NCI-H2081 (cell line): ENCODE results near the gene SPEF2.

Source experiments
- DNase-seq, 2 experiments: peaks; one replicate each; lab custom pipeline; 2025; lab: John Stamatoyannopoulos, UW

The SPEF2 gene

DNA sequence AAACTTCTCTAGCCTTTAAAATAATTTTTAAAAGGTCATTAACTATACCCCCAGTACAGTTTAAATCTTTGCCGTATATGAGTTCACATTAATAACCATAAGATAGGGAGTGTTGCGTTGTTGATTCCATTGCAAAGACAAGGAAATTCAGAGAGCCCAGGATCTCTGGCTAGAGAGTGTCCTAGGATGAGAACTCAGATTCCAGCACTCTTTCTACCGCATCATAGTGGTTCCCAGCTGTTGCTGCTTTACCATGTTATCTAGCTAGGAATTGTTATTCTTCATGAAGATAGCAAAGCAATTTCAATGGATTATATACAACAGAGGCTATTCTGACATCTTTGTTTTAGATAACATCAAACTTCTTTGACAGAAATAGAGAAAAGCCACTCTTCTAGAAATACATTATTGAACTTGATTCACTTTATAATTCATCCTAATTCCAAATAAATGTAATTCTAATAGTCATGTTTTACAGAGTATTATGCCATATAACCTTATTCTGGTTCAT is 160.7 kb downstream of the SPEF2 start:
- DNase-seq: no peak

- no peak for DNase-seq
Observed at GRCh38 chr5:35780236-35780635, 162.6 kb downstream of the SPEF2 start.

DNA sequence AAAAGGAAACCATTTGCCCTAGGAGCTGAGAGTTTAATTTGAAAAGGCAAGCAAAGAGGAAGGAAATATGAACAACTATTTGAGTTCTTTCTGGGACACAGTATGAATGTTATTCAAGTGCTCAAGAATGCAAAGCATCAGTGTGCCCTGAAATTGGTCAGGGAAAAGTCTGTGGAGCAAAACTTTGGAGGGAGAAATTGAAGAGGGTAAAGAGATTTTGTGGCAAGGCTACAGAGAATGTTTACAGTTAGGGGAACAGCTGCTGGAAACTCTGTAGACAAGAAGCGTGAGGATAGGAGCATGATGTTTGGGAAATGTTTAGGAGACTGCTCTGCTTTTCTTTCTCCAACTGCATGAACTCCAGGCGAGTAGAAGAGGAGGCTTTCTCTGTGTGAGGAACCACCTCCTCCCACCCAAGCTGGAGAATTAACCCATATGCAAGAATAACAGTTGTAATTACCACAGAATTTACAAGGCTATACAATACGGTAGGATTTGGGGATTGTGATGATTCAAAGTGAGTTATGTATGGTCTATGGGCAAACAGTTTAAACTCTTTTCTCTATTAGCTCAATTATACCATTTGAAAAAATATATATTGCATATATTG is 163.6 kb downstream of the SPEF2 start:
- no peak for DNase-seq

- no peak for DNase-seq
Observed at GRCh38 chr5:35783551-35783950, 165.9 kb downstream of the SPEF2 start.

DNA sequence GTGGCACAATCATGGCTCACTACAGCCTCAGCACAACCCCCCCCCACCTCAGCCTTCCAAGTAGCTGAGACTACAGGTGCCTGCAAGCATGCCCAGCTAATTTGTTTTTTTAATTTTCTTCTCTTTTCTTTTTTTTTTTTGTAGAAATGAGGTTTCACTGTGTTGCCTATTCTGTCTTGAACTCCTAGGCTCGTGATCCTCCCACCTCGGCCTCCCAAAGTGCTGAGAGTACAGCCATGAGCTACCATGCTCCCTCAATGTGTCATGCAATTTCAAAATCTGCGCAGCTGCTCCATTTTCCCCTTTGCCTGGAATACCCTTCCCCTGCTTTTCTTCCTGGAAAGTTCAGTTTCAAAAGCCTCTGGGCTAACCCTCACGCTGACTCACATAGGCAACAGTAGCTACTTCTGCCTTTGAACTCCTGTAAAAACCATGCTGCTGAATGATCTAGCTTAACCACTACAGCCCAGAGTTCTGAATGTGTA is 168.0 kb downstream of the SPEF2 start:
- DNase-seq: no peak

DNA sequence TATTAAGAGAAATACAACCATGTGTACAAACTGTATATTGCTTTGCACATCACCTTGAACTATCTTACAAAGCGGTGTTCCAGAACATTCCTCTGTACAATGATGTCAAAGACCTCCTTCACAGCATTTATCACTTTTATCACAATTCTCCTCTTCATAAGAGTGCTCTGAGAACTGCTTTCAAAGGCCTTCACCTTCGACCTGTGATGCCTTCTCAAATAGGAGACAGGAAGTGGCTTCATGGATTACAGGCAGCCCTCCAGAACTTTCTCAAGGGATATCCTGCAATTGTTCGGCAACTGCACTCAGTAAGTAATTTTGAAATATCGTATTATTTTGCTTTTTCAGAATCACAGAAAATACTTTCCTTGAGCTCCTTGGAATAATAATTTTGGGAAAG is 171.1 kb downstream of the SPEF2 start:
- no peak for DNase-seq

DNA sequence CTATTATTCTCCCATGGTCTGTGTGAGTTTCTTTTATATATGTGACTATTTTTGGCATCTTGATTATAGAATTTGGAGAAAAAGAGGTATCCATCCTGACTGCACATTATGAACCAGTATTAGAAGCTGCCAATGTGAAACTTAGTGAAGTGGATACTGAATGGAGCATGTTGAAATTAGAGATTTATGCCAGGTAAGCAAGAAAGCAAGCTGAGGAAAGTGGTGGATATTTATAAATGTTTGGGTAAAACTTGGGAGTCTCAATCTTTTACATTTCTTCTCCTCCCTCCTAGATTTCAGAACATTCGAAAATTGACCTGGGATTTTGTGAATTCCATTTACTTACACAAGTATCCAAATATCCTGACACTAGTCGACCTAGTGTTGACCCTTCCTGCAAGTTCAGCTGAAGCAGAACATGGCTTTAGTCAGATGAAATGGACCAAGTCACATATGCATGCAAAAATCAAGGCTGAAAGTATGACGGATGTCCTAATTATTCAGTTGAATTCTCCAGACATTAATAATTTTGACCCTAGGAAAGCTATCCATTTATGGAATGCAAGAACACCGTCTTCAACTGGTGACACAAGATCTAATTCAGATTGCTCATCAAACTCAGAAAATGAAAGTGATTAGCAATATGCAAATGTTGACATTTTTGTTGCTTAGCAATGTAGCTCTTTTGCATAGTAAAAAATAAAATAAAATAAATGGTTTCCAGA is 172.2 kb downstream of the SPEF2 start:
- DNase-seq: no peak

DNA sequence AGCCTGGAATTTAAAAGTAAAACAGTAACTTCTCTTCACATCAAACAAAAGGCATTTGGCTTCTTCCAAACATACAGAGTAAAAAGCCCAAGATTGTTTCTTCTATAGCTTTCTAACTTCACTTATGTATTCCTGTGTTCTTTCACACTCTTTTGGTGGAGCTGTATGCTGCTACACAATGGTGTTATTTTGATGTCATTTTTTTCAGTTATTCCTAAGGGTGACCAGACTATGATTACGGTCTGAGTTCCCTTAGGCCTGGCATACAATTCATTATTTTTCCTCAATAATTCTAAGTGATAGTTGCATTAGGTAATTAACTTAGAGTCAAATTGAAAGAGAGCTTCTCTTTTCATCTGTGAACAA is 172.8 kb downstream of the SPEF2 start:
- DNase-seq: no peak

- DNase-seq: no peak
Observed at GRCh38 chr5:35794328-35794619, 176.6 kb downstream of the SPEF2 start.

DNA sequence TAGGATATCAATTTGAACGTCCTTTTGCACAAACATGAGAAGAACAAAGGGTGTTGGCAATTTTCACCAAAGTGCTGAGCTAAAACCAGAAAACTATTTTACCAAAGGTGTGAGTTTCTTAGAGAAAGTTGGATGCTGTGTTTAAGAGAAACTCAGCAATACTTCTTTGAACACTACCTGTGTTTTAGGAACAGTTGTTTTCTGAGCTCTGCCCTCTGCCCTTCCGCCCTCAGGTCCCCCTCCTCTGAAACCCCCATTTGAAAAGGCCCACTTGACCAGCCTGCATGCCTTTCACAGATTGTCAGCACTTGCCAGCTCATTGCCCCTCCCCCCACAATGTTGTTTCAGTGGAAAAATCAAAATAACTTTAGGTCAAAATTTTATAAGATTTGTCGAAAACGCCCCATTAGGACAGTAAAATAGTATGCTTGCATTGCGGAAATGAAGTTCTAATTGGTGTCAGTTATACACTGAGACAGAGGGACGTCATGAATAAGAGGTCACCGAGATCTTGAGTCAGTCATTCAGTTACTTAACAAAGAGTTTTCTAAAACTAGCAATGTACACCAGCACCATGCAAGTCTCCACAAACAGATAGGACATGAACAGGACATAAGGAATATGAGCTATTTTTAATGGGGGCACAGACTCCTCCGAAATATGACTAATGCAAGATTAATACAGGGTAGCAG is 177.2 kb downstream of the SPEF2 start:
- no peak for DNase-seq

- no peak for DNase-seq
Observed at GRCh38 chr5:35799181-35799580, 181.5 kb downstream of the SPEF2 start.

DNA sequence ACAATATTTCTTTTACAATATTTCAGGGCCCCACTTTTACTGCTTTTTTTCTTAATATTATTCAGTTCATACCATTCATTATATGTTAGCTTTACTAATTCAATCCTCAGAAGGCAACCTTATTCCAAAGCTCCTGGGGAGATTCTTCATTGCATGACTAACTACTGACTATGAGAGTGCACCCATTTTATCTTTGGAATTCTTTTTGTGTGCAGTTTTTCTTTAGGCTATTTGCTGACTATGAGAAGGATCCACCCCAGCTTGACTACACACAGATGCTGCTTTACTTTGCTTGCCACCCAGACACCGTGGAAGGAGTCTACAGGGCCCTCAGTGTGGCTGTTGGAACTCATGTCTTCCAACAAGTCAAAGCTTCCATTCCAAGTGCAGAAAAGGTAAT is 182.1 kb downstream of the SPEF2 start:
- DNase-seq: no peak

- peak; percentile 75 to 95 for DNase-seq
Observed at GRCh38 chr5:35803191-35803651, 185.6 kb downstream of the SPEF2 start.

DNA sequence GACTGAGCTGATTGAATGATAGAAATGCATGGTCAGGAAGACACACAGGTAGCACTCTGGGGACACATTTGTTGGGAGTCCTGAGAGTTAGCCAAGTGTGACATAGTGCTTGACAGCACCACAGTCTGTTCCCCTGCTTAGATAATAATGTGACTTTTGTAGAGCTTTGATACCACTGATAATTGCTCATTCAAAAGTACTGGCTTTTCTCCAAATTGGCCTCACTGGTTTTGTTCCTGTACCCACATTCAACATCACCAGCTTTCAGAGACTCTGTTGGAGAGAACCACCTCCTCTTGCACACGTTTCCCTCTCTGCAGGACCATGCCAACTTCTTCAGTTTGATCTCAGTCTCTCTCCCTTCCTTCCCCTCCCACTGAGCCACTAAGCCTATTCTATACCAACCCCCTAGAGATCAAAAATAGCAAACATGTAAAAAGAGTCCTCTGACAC is 186.6 kb downstream of the SPEF2 start:
- DNase-seq: peak; percentile 81 to 96

DNA sequence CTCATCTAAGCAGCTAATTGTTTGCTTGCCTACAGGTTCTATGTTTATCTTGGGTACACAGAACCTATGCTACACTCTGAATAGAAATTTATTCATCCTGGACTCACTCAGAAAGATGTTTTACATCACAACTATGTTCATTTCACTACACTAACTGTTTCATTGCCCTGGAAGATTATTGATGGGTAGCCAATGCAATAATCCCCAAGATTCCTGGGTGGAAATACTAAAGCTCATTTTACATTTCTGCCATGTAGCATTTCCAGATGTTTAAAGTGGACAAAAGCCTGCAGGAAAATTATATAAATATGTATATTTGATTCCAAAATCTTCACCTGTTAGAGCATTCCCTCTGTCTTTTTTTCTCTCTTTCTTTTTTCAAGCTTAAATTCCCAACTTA is 187.2 kb downstream of the SPEF2 start:
- peak in 1 of 2 experiments; percentile 63 for DNase-seq

DNA sequence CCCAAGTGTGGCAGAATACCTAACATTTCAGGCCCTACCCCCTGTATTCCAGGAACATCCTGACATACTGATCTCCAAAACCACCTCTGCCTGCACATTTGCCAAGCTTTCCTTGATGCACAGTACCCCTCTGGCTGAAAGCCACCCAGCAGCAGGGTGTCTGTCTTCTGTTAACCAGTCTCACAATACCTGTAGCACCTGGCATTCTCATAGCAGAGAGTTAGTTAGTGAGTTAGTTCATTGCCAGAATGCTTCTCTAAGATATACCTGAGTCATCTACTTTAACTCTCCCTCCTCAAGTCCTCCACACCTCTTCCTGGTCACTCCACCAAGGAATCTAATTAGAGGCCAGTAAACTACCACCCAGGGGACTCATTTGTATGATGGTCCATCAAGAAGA is 192.9 kb downstream of the SPEF2 start:
- peak in 1 of 2 experiments; percentile 28 for DNase-seq

DNA sequence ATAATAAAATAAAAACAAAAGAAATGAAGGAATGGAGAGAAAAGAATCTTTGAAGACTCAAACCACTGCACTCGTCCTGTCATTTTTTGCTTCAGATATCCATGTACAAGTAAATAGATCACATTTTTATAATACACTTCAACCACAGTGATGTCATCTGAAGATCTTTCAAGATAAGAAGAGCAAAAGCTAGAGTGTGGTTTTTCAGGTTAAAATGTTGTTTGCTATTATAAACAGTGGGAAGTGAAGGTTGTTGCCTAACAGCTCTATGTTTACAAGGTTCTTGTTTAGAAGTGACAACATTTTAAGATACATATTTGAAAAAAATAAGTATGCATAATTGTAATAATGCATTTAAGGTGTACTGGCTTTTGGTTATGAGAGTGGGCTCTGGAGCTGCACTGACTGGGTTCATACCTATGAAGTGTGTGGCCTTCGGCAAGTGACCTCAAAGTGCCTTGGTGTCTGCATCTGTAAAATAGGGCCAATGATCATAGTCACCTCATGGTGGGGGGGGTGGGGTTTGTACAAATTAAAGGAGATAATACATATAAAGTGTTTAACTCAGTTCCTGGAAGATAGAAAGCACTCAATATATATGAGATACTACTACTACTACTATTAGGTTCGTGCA is 193.6 kb downstream of the SPEF2 start:
- no peak for DNase-seq

GRCh38 chr5:35813521-35813920 is 195.9 kb downstream of the SPEF2 start:
- DNase-seq: no peak

- peak; percentile 47 to 56 for DNase-seq
Observed at GRCh38 chr5:35815089-35815936, 197.7 kb downstream of the SPEF2 start.

- DNase-seq: no peak
Observed at GRCh38 chr5:35816881-35817521, 199.3 kb downstream of the SPEF2 start.

DNA sequence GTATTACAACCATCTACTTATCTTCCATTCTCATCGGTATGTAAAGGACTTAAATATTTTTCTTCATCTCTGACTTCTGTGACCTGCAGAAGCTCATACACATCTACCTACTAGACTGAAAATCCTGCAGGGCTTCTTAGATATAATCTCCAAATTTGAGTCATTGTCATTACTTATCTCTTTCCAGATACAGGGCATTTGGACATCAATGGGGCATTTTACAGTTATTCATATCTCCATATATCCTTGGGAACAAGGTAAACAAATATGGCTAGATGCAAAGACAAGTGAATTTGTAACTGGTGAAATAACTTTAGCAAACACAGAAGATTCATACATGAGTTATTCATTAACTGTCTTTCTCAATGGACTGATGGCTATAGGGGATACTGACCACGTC is 201.4 kb downstream of the SPEF2 start:
- DNase-seq: no peak
